HEK293 (cell line): ENCODE measurements around the gene ZFR.

Experiments used
- CTCF ChIA-PET: fragments of 350-600 bp; formaldehyde crosslinking; extraction: SDS; loops from one replicate; lab custom pipeline; 2021; ENCODE audit warnings: antibody characterized with exemption; lab: Yijun Ruan, JAX
- POLR2A ChIA-PET: fragments of 300-600 bp; formaldehyde crosslinking; extraction: SDS; loops from one replicate; lab custom pipeline; 2020; ENCODE audit warnings: antibody characterized with exemption, inconsistent platforms; lab: Yijun Ruan, JAX
- H3K27ac ChIP-seq: fragments of 200-500 bp; sonication (Bioruptor generic); 2 replicates; pipeline ENCODE4 v1.5.1; 2014; ENCODE audit warnings: low read depth, low read length, control low read depth, inconsistent platforms; ENCODE audit errors: extremely low read depth
- H3K36me3 ChIP-seq, 2 experiments: fragments of 200-500 bp in 1 of 2; sonication (Bioruptor generic) in 1 of 2; 1 replicate in 1 of 2; 2 replicates in 1 of 2; pipeline ENCODE4 v1.5.1; 2014 to 2017; ENCODE audit warnings: inconsistent platforms in 2 of 2, low read length in 2 of 2; ENCODE audit not compliant: control insufficient read depth in 2 of 2, insufficient read depth in 1 of 2
- H3K4me1 ChIP-seq: fragments of 200-500 bp; sonication (Bioruptor generic); 2 replicates; pipeline ENCODE4 v1.5.1; 2014; ENCODE audit warnings: mild to moderate bottlenecking, low read length, inconsistent platforms; ENCODE audit not compliant: control insufficient read depth, insufficient read depth
- H3K4me3 ChIP-seq: 2 replicates; pipeline ENCODE4 v1.5.1; 2011; ENCODE audit warnings: low read depth, mild to moderate bottlenecking, control low read depth, low read length, moderate library complexity
- H3K9me3 ChIP-seq: fragments of 200-500 bp; sonication (Bioruptor generic); 2 replicates; pipeline ENCODE4 v1.5.1; 2014; ENCODE audit warnings: low read depth, low read length, inconsistent platforms; ENCODE audit not compliant: control insufficient read depth, insufficient read depth
- GLI4 ChIP-seq: fragments of 450-650 bp; formaldehyde crosslinking; IDR thresholded peaks from 2 replicates; pipeline ENCODE4 v1.5.1; 2016; ENCODE audit warnings: missing biosample characterization, missing genetic modification characterization
- HIC1 ChIP-seq: fragments of 450-650 bp; formaldehyde crosslinking; IDR thresholded peaks from 2 replicates; pipeline ENCODE4 v1.5.1; 2016; ENCODE audit warnings: missing biosample characterization, missing genetic modification characterization
- HOXC10 ChIP-seq: sonication (generic); formaldehyde crosslinking; IDR thresholded peaks from 2 replicates; pipeline ENCODE4 v1.8.1; 2023; ENCODE audit warnings: mild to moderate bottlenecking, missing genetic modification reagents
- KLF7 ChIP-seq: fragments of 450-650 bp; formaldehyde crosslinking; IDR thresholded peaks from 2 replicates; pipeline ENCODE4 v1.5.1; 2016; ENCODE audit warnings: missing biosample characterization, missing genetic modification characterization, borderline replicate concordance
- MYNN ChIP-seq: fragments of 450-650 bp; formaldehyde crosslinking; IDR thresholded peaks from 2 replicates; pipeline ENCODE4 v1.5.1; 2016; ENCODE audit warnings: missing biosample characterization, missing genetic modification characterization, borderline replicate concordance
- PATZ1 ChIP-seq: fragments of 450-650 bp; formaldehyde crosslinking; IDR thresholded peaks from 2 replicates; pipeline ENCODE4 v1.5.1; 2016; ENCODE audit warnings: missing biosample characterization, missing genetic modification characterization
- PRDM1 ChIP-seq: fragments of 450-650 bp; formaldehyde crosslinking; IDR thresholded peaks from 2 replicates; pipeline ENCODE4; 2016; ENCODE audit warnings: missing biosample characterization, missing genetic modification characterization
- PRDM4 ChIP-seq: fragments of 450-650 bp; formaldehyde crosslinking; IDR thresholded peaks from 2 replicates; pipeline ENCODE4 v1.5.1; 2017; ENCODE audit warnings: missing biosample characterization, missing genetic modification characterization
- SP3 ChIP-seq: fragments of 450-650 bp; formaldehyde crosslinking; IDR thresholded peaks from 2 replicates; pipeline ENCODE4 v1.5.1; 2016; ENCODE audit warnings: missing biosample characterization, missing genetic modification characterization
- TSHZ1 ChIP-seq: fragments of 450-650 bp; formaldehyde crosslinking; IDR thresholded peaks from 2 replicates; pipeline ENCODE4 v1.5.1; 2016; ENCODE audit warnings: missing biosample characterization, missing genetic modification characterization, borderline replicate concordance
- ZNF148 ChIP-seq: fragments of 450-650 bp; formaldehyde crosslinking; IDR thresholded peaks from 2 replicates; pipeline ENCODE4 v1.5.0; 2017; ENCODE audit warnings: missing biosample characterization, missing genetic modification characterization, borderline replicate concordance
- ZNF211 ChIP-seq: fragments of 450-650 bp; formaldehyde crosslinking; IDR thresholded peaks from 2 replicates; pipeline ENCODE4 v1.5.1; 2016; ENCODE audit warnings: low read depth, missing biosample characterization, missing genetic modification characterization
- ZNF335 ChIP-seq: fragments of 450-650 bp; formaldehyde crosslinking; conservative IDR thresholded peaks from 2 replicates; pipeline ENCODE4 v1.5.1; 2016; ENCODE audit warnings: missing biosample characterization, missing genetic modification characterization
- ZNF366 ChIP-seq: fragments of 450-650 bp; formaldehyde crosslinking; conservative IDR thresholded peaks from 2 replicates; pipeline ENCODE4 v1.5.1; 2016; ENCODE audit warnings: missing biosample characterization, missing genetic modification characterization
- ZNF423 ChIP-seq: fragments of 450-650 bp; formaldehyde crosslinking; IDR thresholded peaks from 2 replicates; pipeline ENCODE4 v1.5.1; 2016; ENCODE audit warnings: missing biosample characterization, missing genetic modification characterization
- ZNF426 ChIP-seq: fragments of 450-650 bp; formaldehyde crosslinking; IDR thresholded peaks from 2 replicates; pipeline ENCODE4 v1.5.1; 2017; ENCODE audit warnings: missing biosample characterization, missing genetic modification characterization, mild to moderate bottlenecking, inconsistent platforms, moderate library complexity
- ZNF501 ChIP-seq: fragments of 450-650 bp; formaldehyde crosslinking; IDR thresholded peaks from 2 replicates; pipeline ENCODE4 v1.5.1; 2016; ENCODE audit warnings: missing biosample characterization, missing genetic modification characterization
- ZNF514 ChIP-seq: fragments of 450-650 bp; formaldehyde crosslinking; IDR thresholded peaks from 2 replicates; pipeline ENCODE4 v1.5.1; 2016; ENCODE audit warnings: missing biosample characterization, missing genetic modification characterization
- ZNF521 ChIP-seq: fragments of 450-650 bp; formaldehyde crosslinking; IDR thresholded peaks from 2 replicates; pipeline ENCODE4 v1.5.1; 2017; ENCODE audit warnings: missing biosample characterization, mild to moderate bottlenecking, missing genetic modification characterization
- ZNF549 ChIP-seq: fragments of 450-650 bp; IDR thresholded peaks from 2 replicates; pipeline ENCODE4 v1.5.1; 2018; ENCODE audit warnings: missing biosample characterization, missing genetic modification characterization, mild to moderate bottlenecking, inconsistent platforms, moderate library complexity
- ZNF596 ChIP-seq: fragments of 450-650 bp; IDR thresholded peaks from 2 replicates; pipeline ENCODE4 v1.5.0; 2018; ENCODE audit warnings: missing biosample characterization, mild to moderate bottlenecking, missing genetic modification characterization, moderate library complexity
- ZNF610 ChIP-seq: fragments of 450-650 bp; formaldehyde crosslinking; IDR thresholded peaks from 2 replicates; pipeline ENCODE4 v1.5.1; 2016; ENCODE audit warnings: missing biosample characterization, missing genetic modification characterization, borderline replicate concordance
- ZNF621 ChIP-seq: fragments of 450-650 bp; formaldehyde crosslinking; IDR thresholded peaks from 2 replicates; pipeline ENCODE4 v1.5.1; 2017; ENCODE audit warnings: missing biosample characterization, missing genetic modification characterization
- ZNF624 ChIP-seq: fragments of 450-650 bp; formaldehyde crosslinking; IDR thresholded peaks from 2 replicates; pipeline ENCODE4 v1.5.1; 2017; ENCODE audit warnings: missing biosample characterization, missing genetic modification characterization

ZFR gene

GRCh38 chr5:32454821-32455220 is 10.3 kb upstream of the ZFR start:
- CTCF ChIA-PET = interaction anchor here (0.6 to 1.6 kb wide), 5 partner anchors 19 to 179 kb away, joined by 3 to 4 read pairs (median 3); no protein-coding TSS in a partner anchor
- no peaks in the 10 kb centered on the region for H3K4me1 ChIP-seq
- H3K27ac ChIP-seq = no peak overlapping the region
- H3K36me3 ChIP-seq = no peaks in the 10 kb centered on the region
- TF ChIP-seq PRDM4 (tag by site-specific recombination) = no peak
- no peak for TF ChIP-seq ZNF366
- no peak for TF ChIP-seq ZNF426 (tag by site-specific recombination)
- TF ChIP-seq HOXC10 (CRISPR knock-in tag) = no peak
- no peak for TF ChIP-seq MYNN (tag by site-specific recombination)
- no peak for TF ChIP-seq ZNF596 (tag by site-specific recombination)
- TF ChIP-seq PRDM1 = no peak
- no peak for TF ChIP-seq PATZ1 (tag by site-specific recombination)
- no peak for TF ChIP-seq ZNF211
- no peak for TF ChIP-seq ZNF335 (tag by site-specific recombination)
- TF ChIP-seq KLF7 = no peak
- no peak for TF ChIP-seq ZNF501 (tag by site-specific recombination)
- TF ChIP-seq ZNF621 = no peak
- no peak for TF ChIP-seq ZNF521 (tag by site-specific recombination)
- no peak for TF ChIP-seq SP3 (tag by site-specific recombination)
- TF ChIP-seq ZNF549 (tag by site-specific recombination) = no peak
- no peak for TF ChIP-seq ZNF148
- TF ChIP-seq, all 188 proteins: peak for 0
- Histone ChIP-seq H3K4me3 (no peak overlapping the region), H3K9me3 (no peaks in the 10 kb centered on the region)
- POLR2A ChIA-PET = interaction anchor here (0.9 kb wide), 1 partner anchor 26 kb away, joined by 3 read pairs; no protein-coding TSS in a partner anchor

GRCh38 chr5:32453916-32454315 is 9.4 kb upstream of the ZFR start:
- Histone ChIP-seq H3K9me3 (no peaks in the 10 kb centered on the region), H3K4me3 (no peak overlapping the region), H3K27ac (no peak overlapping the region), H3K4me1 (no peaks in the 10 kb centered on the region), H3K36me3 (no peaks in the 10 kb centered on the region)
- POLR2A ChIA-PET = no interaction called here
- TF ChIP-seq GLI4 (tag by site-specific recombination) = no peak
- no peak for TF ChIP-seq ZNF624
- TF ChIP-seq ZNF610 (tag by site-specific recombination) = no peak
- no peak for TF ChIP-seq HIC1 (tag by site-specific recombination)
- no peak for TF ChIP-seq ZNF514
- no peak for TF ChIP-seq ZNF423
- no peak for TF ChIP-seq TSHZ1 (tag by site-specific recombination)
- CTCF ChIA-PET = no interaction called here
